Panc1 (cell line): Measurements from ENCODE around the gene RSRC2.

Experiments
- CTCF ChIP-seq: fragments of 450-650 bp; IDR thresholded peaks from 2 replicates; pipeline ENCODE4 v1.5.1; 2017; ENCODE audit warnings: mild to moderate bottlenecking
- POLR2AphosphoS5 ChIP-seq: IDR thresholded peaks from 2 replicates; pipeline ENCODE4 v1.6.1; 2012; ENCODE audit warnings: mild to moderate bottlenecking, low read depth, low read length, moderate library complexity
- REST ChIP-seq, 2 experiments: IDR thresholded peaks; 2 replicates each; pipeline ENCODE4 v1.6.1; 2011 to 2012; ENCODE audit warnings: low read depth in 2 of 2, control low read depth in 1 of 2, low read length in 1 of 2, mild to moderate bottlenecking in 1 of 2, moderate library complexity in 1 of 2; ENCODE audit not compliant: insufficient read depth in 1 of 2
- SIN3A ChIP-seq: IDR thresholded peaks from 2 replicates; pipeline ENCODE4 v1.6.1; 2012; ENCODE audit warnings: low read depth, mild to moderate bottlenecking, low read length, moderate library complexity, borderline replicate concordance; ENCODE audit not compliant: insufficient read depth
- TCF7L2 ChIP-seq: IDR thresholded peaks from 2 replicates; pipeline ENCODE4 v1.6.1; 2011; ENCODE audit warnings: mild to moderate bottlenecking, low read depth, low read length, inconsistent platforms

- TF ChIP-seq POLR2AphosphoS5 (no peak), CTCF (no peak), TCF7L2 (no peak), SIN3A (no peak), REST (IDR thresholded peaks at IDR 0.05; ENCODE audit: insufficient read depth in 1 of 2, low read depth in 2 of 2, low read length in 1 of 2) (no peak)
These were observed 20.3 kb downstream of the RSRC2 start for GRCh38 chr12:122506393-122506938.
